Epithelial cell of esophagus (primary cell): ENCODE measurements around the gene PTPRN2.

Source experiments
- DNase-seq: peaks from one replicate; pipeline ENCODE4 v3.0.0; 2010; ENCODE audit warnings: low read depth
- H3K4me3 ChIP-seq: 2 replicates; pipeline ENCODE4 v1.5.1; 2011; ENCODE audit warnings: mild to moderate bottlenecking, low read length, control low read depth
- TF ChIP-seq, protein P1 (sequence below): IDR thresholded peaks from 2 replicates; pipeline ENCODE4 v1.5.1; 2011; ENCODE audit warnings: low read depth, mild to moderate bottlenecking, low read length, control low read depth, inconsistent platforms; ENCODE audit not compliant: insufficient read depth; ENCODE audit errors: missing control alignments

The PTPRN2 gene

GRCh38 chr7:158449942-158450341 is 137.7 kb downstream of the PTPRN2 start:
- TF ChIP-seq, protein P1, sequence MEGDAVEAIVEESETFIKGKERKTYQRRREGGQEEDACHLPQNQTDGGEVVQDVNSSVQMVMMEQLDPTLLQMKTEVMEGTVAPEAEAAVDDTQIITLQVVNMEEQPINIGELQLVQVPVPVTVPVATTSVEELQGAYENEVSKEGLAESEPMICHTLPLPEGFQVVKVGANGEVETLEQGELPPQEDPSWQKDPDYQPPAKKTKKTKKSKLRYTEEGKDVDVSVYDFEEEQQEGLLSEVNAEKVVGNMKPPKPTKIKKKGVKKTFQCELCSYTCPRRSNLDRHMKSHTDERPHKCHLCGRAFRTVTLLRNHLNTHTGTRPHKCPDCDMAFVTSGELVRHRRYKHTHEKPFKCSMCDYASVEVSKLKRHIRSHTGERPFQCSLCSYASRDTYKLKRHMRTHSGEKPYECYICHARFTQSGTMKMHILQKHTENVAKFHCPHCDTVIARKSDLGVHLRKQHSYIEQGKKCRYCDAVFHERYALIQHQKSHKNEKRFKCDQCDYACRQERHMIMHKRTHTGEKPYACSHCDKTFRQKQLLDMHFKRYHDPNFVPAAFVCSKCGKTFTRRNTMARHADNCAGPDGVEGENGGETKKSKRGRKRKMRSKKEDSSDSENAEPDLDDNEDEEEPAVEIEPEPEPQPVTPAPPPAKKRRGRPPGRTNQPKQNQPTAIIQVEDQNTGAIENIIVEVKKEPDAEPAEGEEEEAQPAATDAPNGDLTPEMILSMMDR: no peak
- DNase-seq: no peak
- no peak overlapping the region for H3K4me3 ChIP-seq

DNA sequence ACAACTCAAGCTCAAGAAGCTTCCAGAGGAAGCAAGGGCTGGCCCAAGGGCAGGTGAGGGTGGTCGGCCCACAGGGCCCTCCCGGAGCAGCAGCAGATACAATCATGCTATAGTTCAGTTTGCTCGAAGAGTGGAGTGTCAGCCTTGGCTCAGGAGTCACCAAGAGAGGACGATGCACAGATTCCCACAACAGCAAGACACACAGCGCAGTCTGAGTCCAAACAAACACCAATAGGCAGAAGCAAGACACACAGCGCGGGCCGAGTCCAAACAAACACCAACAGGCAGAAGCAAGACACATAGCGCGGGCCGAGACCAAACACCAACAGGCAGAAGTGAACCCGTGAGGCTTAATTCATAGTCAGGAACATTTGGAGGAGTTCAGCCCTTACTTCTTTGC is 138.4 kb downstream of the PTPRN2 start:
- DNase-seq: no peak
- TF ChIP-seq, protein P1: no peak
- H3K4me3 ChIP-seq: no peak overlapping the region

DNA sequence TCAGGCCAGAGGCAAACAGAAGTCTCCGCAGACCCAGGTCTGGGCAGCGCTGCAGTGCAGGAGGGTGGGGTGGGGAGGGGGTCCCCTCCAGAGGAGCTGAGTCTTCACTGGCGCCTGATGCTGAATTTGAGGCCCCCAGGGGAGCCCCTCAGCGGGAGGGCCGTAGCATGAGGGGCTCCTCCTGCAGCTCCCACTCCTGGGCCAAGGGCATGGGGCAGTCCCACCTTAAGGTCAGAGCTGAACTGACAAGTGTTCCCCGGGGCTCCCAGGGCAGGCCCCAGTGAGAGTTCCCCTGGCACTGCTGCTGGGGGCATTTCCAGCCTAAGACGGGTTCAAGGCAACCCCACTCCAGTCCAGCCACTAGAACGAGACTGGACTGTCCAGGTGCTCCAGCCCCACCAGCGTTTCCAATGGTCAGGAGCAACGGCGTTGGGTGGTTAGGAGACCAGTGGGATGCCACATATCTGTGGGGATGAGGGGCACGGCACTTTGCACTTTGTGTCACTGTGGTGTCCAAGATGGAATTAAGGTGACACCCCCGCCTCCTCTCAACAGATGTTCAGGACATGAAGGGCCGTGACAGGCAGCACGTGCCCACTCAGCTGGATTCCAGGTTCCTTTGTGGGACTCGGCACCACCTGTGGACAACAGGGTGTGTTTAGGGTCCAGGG is 139.1 kb downstream of the PTPRN2 start:
- H3K4me3 ChIP-seq: no peak overlapping the region
- DNase-seq: no peak
- TF ChIP-seq, protein P1: no peak

DNA sequence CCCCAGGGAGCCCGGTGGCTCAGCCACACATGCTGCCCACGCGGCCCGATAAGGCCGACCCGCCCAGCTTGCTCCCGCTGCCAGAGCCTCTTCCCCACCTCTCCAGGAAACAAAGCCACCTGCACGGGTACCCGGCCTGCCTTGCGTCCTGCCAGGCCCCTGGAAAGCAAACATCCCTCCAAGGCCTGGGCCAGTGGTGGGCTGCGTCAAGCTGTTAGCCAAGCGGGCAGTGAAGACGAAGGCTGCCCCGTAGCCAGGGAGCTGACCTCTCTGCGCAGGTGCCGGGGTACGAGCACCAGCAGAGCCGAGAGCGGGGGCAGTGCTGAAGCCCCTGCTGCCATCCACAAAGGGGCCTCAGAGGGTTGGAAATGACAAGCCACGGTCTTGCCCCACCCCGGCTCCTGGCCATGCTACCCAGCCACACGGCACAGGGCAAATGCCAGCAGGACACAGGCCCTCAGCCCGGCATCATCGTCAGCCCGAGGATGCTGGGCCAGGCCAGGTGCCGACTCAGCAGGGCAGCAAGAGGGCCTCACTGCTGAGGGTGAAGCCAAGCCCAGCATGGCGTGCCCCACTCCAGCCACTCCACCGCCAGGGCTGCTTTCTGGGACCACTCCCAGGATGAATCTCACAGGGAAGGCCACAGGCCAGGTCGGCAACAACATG is 140.0 kb downstream of the PTPRN2 start:
- no peak for DNase-seq
- TF ChIP-seq, protein P1: no peak
- no peak overlapping the region for H3K4me3 ChIP-seq

GRCh38 chr7:158447151-158447505 is 140.5 kb downstream of the PTPRN2 start:
- TF ChIP-seq, protein P1: no peak

GRCh38 chr7:158446706-158447105 is 140.9 kb downstream of the PTPRN2 start:
- no peak overlapping the region for H3K4me3 ChIP-seq
- TF ChIP-seq, protein P1: no peak
- no peak for DNase-seq

More at GRCh38 chr7:158447151-158447505, 140.5 kb downstream of the PTPRN2 start:
- H3K4me3 ChIP-seq: no peak overlapping the region
- no peak for DNase-seq

GRCh38 chr7:158446281-158446680 is 141.3 kb downstream of the PTPRN2 start:
- no peak for DNase-seq
- no peak overlapping the region for H3K4me3 ChIP-seq
- TF ChIP-seq, protein P1: no peak
